HG03280 (cell line): ENCODE measurements around the gene SIPA1L3.
"Not testable (repeated sequence)": the region's sequence is repeated elsewhere in the genome, so short reads cannot be mapped to it uniquely, and the experiment has no call there.

ENCODE experiments used
- ATAC-seq: cut with Tn5 transposase; IDR thresholded peaks from one replicate; pipeline ENCODE4 v1.9.1; 2021; ENCODE audit warnings: mild to moderate bottlenecking, moderate library complexity; ENCODE audit not compliant: unreplicated experiment

Gene SIPA1L3

GRCh38 chr19:38018694-38019395 is 111.8 kb downstream of the SIPA1L3 start:
- no peak for ATAC-seq

GRCh38 chr19:38019396-38019724 is 112.4 kb downstream of the SIPA1L3 start:
- ATAC-seq: no peak

GRCh38 chr19:38020311-38020710 is 113.3 kb downstream of the SIPA1L3 start:
- ATAC-seq: no peak

GRCh38 chr19:38021352-38021751 is 114.3 kb downstream of the SIPA1L3 start:
- ATAC-seq: no peak

GRCh38 chr19:38022791-38023670 is 116.0 kb downstream of the SIPA1L3 start:
- ATAC-seq: no peak

GRCh38 chr19:38023671-38024541 is 116.9 kb downstream of the SIPA1L3 start:
- no peak for ATAC-seq

- no peak for ATAC-seq
These were observed 118.2 kb downstream of the SIPA1L3 start for GRCh38 chr19:38024992-38025908.

- ATAC-seq: no peak
These were observed 118.9 kb downstream of the SIPA1L3 start for GRCh38 chr19:38025909-38026307.

- ATAC-seq: no peak
These were observed 122.0 kb downstream of the SIPA1L3 start for GRCh38 chr19:38028913-38029510.

- not testable (repeated sequence) for ATAC-seq
These were observed 123.0 kb downstream of the SIPA1L3 start for GRCh38 chr19:38030001-38030400.

GRCh38 chr19:38030686-38031422 is 123.8 kb downstream of the SIPA1L3 start:
- ATAC-seq: no peak

- ATAC-seq: no peak
These were observed 124.4 kb downstream of the SIPA1L3 start for GRCh38 chr19:38031423-38031770.

- no peak for ATAC-seq
These were observed 125.1 kb downstream of the SIPA1L3 start for GRCh38 chr19:38032151-38032550.

GRCh38 chr19:38032951-38033350 is 125.9 kb downstream of the SIPA1L3 start:
- ATAC-seq: no peak

- peak; percentile 66 for ATAC-seq
These were observed 126.9 kb downstream of the SIPA1L3 start for GRCh38 chr19:38033658-38034491.

- ATAC-seq: no peak
These were observed 127.5 kb downstream of the SIPA1L3 start for GRCh38 chr19:38034492-38034860.

GRCh38 chr19:38035515-38036495 is 128.8 kb downstream of the SIPA1L3 start:
- ATAC-seq: no peak
